ENCODE measurements around the gene CCDC9B.
A peak's percentile ranks its signal among the peaks of the same experiment; 100 is the strongest.

CCDC9B gene

DNA sequence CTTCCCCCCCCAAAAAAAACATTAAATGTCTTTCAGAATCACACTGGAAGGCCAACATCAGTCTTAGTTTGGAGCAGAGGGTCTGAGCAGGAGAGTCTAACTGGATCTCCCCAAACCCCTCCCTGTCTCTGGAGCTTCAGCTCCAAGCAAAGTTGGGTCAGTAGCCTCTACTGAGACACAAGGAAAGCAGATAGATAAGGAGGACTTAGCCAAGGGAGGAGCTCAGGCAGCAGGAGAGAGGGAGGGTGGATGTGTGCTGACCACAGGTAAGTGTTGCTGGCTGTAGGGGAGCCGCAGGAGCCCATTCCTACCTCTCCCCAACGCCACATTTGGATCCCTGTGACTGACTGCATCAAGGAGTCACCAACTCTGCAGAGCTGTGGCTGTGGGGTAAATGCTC lies 40.0 kb downstream of the CCDC9B start:
- ATAC-seq, result no peak
- TF ChIP-seq ESRRG (CRISPR knock-in tag; IDR thresholded peaks at IDR 0.05) (no peak), BACH2 (CRISPR knock-in tag; IDR thresholded peaks at IDR 0.05; ENCODE audit: borderline replicate concordance) (no peak), ZNF70 (CRISPR knock-in tag; IDR thresholded peaks at IDR 0.05) (no peak), ARNTL (CRISPR knock-in tag; IDR thresholded peaks at IDR 0.05; ENCODE audit: borderline replicate concordance, low read depth) (no peak), ZNF8 (CRISPR knock-in tag; IDR thresholded peaks at IDR 0.05) (no peak), GLIS3 (CRISPR knock-in tag; IDR thresholded peaks at IDR 0.05) (no peak), CSDC2 (CRISPR knock-in tag; IDR thresholded peaks at IDR 0.05) (no peak)
- TF ChIP-seq, protein P1, sequence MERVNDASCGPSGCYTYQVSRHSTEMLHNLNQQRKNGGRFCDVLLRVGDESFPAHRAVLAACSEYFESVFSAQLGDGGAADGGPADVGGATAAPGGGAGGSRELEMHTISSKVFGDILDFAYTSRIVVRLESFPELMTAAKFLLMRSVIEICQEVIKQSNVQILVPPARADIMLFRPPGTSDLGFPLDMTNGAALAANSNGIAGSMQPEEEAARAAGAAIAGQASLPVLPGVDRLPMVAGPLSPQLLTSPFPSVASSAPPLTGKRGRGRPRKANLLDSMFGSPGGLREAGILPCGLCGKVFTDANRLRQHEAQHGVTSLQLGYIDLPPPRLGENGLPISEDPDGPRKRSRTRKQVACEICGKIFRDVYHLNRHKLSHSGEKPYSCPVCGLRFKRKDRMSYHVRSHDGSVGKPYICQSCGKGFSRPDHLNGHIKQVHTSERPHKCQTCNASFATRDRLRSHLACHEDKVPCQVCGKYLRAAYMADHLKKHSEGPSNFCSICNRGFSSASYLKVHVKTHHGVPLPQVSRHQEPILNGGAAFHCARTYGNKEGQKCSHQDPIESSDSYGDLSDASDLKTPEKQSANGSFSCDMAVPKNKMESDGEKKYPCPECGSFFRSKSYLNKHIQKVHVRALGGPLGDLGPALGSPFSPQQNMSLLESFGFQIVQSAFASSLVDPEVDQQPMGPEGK (CRISPR knock-in tag; IDR thresholded peaks at IDR 0.05; ENCODE audit: borderline replicate concordance), result no peak
- TF ChIP-seq, protein P2, sequence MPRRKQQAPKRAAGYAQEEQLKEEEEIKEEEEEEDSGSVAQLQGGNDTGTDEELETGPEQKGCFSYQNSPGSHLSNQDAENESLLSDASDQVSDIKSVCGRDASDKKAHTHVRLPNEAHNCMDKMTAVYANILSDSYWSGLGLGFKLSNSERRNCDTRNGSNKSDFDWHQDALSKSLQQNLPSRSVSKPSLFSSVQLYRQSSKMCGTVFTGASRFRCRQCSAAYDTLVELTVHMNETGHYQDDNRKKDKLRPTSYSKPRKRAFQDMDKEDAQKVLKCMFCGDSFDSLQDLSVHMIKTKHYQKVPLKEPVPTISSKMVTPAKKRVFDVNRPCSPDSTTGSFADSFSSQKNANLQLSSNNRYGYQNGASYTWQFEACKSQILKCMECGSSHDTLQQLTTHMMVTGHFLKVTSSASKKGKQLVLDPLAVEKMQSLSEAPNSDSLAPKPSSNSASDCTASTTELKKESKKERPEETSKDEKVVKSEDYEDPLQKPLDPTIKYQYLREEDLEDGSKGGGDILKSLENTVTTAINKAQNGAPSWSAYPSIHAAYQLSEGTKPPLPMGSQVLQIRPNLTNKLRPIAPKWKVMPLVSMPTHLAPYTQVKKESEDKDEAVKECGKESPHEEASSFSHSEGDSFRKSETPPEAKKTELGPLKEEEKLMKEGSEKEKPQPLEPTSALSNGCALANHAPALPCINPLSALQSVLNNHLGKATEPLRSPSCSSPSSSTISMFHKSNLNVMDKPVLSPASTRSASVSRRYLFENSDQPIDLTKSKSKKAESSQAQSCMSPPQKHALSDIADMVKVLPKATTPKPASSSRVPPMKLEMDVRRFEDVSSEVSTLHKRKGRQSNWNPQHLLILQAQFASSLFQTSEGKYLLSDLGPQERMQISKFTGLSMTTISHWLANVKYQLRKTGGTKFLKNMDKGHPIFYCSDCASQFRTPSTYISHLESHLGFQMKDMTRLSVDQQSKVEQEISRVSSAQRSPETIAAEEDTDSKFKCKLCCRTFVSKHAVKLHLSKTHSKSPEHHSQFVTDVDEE (CRISPR knock-in tag; IDR thresholded peaks at IDR 0.05), result no peak
- TF ChIP-seq, protein P3, sequence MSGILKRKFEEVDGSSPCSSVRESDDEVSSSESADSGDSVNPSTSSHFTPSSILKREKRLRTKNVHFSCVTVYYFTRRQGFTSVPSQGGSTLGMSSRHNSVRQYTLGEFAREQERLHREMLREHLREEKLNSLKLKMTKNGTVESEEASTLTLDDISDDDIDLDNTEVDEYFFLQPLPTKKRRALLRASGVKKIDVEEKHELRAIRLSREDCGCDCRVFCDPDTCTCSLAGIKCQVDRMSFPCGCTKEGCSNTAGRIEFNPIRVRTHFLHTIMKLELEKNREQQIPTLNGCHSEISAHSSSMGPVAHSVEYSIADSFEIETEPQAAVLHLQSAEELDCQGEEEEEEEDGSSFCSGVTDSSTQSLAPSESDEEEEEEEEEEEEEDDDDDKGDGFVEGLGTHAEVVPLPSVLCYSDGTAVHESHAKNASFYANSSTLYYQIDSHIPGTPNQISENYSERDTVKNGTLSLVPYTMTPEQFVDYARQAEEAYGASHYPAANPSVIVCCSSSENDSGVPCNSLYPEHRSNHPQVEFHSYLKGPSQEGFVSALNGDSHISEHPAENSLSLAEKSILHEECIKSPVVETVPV (CRISPR knock-in tag; IDR thresholded peaks at IDR 0.05), result no peak

DNA sequence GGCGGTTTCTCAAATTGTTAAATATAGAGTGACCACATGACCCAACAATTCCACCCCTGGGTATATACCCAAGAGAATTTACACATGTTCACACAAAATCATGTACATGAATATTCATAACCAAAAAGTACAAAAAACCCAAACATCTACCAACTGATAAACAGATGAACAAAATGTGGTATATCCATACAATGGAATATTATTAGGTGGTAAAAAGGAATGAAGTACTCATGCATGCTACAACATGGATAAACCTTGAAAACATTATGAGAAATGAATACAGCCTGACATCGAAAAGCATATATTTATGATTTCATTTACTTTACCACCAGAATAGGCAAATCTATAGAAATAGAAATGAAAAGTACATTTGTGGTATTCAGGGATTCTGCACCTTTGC lies 40.4 kb downstream of the CCDC9B start:
- TF ChIP-seq ZNF8 (CRISPR knock-in tag; IDR thresholded peaks at IDR 0.05), result peak; percentile 99
- no peak for TF ChIP-seq ZFP30 (CRISPR knock-in tag; IDR thresholded peaks at IDR 0.05)
- no peak for ATAC-seq

DNA sequence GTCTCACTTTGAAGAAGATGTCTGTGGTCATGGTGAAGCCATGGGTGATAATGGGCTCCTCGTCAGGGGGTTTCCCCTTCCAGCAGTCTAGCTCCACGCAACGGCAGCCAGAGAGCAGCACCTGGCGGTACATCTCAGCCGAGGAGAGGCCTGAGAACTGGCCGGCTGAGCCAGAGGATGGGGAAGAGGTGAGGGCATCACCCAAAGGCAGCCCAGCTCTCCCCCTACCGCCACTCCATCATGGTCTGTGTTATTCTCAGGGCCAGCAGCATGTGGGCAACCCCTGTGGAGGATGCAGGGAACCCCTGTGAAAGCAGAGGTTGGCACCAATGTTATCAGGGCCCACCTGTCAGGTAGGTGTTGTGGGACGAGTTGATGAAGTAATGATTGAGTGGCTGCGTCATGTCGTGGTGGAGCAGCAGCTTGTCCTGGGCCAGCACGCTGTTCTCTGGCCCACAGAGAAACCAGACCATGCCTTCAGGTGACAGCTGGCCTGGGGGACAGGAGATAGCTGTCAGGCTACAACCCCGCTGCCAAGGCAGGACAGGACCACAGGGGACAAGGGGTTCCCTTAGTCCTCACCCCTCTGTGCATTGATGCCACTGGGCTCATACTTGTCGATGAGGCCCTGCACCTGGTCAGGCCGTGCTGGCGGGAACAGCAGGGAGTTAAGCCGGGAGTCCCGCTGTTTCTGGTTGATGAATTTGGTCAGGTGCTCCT lies 42.4 kb downstream of the CCDC9B start:
- TF ChIP-seq SNAI2 (CRISPR knock-in tag; IDR thresholded peaks at IDR 0.05) (no peak), ARNTL (CRISPR knock-in tag; IDR thresholded peaks at IDR 0.05; ENCODE audit: borderline replicate concordance, low read depth) (no peak), TCF4 (CRISPR knock-in tag; IDR thresholded peaks at IDR 0.05; ENCODE audit: borderline replicate concordance) (no peak), ISL1 (CRISPR knock-in tag; IDR thresholded peaks at IDR 0.05) (no peak), ZFP3 (CRISPR knock-in tag; IDR thresholded peaks at IDR 0.05) (no peak), BACH2 (CRISPR knock-in tag; IDR thresholded peaks at IDR 0.05; ENCODE audit: borderline replicate concordance) (no peak), PPARA (CRISPR knock-in tag; IDR thresholded peaks at IDR 0.05; ENCODE audit: borderline replicate concordance) (no peak), ZNF8 (CRISPR knock-in tag; IDR thresholded peaks at IDR 0.05) (no peak), CSDC2 (CRISPR knock-in tag; IDR thresholded peaks at IDR 0.05) (no peak), ZNF565 (CRISPR knock-in tag; conservative IDR thresholded peaks at IDR 0.05; ENCODE audit: low read depth) (no peak), TOX (CRISPR knock-in tag; IDR thresholded peaks at IDR 0.05; ENCODE audit: borderline replicate concordance) (no peak), ESRRG (CRISPR knock-in tag; IDR thresholded peaks at IDR 0.05) (no peak)
- TF ChIP-seq, protein P4, sequence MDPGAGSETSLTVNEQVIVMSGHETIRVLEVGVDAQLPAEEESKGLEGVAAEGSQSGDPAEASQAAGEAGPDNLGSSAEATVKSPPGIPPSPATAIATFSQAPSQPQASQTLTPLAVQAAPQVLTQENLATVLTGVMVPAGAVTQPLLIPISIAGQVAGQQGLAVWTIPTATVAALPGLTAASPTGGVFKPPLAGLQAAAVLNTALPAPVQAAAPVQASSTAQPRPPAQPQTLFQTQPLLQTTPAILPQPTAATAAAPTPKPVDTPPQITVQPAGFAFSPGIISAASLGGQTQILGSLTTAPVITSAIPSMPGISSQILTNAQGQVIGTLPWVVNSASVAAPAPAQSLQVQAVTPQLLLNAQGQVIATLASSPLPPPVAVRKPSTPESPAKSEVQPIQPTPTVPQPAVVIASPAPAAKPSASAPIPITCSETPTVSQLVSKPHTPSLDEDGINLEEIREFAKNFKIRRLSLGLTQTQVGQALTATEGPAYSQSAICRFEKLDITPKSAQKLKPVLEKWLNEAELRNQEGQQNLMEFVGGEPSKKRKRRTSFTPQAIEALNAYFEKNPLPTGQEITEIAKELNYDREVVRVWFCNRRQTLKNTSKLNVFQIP (CRISPR knock-in tag; IDR thresholded peaks at IDR 0.05; ENCODE audit: borderline replicate concordance, low read depth), result no peak
- TF ChIP-seq, protein P5, sequence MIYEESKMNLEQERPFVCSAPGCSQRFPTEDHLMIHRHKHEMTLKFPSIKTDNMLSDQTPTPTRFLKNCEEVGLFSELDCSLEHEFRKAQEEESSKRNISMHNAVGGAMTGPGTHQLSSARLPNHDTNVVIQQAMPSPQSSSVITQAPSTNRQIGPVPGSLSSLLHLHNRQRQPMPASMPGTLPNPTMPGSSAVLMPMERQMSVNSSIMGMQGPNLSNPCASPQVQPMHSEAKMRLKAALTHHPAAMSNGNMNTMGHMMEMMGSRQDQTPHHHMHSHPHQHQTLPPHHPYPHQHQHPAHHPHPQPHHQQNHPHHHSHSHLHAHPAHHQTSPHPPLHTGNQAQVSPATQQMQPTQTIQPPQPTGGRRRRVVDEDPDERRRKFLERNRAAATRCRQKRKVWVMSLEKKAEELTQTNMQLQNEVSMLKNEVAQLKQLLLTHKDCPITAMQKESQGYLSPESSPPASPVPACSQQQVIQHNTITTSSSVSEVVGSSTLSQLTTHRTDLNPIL (CRISPR knock-in tag; IDR thresholded peaks at IDR 0.05; ENCODE audit: low read depth), result no peak
- TF ChIP-seq, protein P3 (CRISPR knock-in tag; IDR thresholded peaks at IDR 0.05), result no peak
- TF ChIP-seq, protein P2 (CRISPR knock-in tag; IDR thresholded peaks at IDR 0.05), result no peak
- no peak for ATAC-seq

All from SK-N-SH treated with all-trans-retinoic acid at 6 μM for 48 hours (cell line).